ENCODE results near the gene PUS7.

DNA sequence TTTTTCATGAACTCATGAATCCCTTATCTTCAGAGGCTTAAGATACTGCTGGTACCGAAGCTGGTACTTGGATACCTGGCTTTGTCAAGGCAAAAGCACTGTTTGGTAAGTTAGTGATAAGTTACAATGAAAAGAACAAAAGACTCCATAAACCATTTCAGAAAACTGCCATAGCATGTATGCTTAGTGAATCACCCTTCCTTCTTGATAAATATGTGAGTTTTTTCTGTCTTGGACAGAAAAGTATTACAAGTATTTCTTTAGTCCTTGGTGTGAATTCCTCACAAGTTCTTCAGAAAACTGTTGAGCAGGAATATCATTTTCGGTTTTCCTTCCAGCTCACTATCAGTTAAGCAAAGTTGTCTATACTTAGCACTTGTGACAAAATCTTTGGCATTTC is 25.6 kb downstream of the PUS7 start:
- TF ChIP-seq, protein P1, sequence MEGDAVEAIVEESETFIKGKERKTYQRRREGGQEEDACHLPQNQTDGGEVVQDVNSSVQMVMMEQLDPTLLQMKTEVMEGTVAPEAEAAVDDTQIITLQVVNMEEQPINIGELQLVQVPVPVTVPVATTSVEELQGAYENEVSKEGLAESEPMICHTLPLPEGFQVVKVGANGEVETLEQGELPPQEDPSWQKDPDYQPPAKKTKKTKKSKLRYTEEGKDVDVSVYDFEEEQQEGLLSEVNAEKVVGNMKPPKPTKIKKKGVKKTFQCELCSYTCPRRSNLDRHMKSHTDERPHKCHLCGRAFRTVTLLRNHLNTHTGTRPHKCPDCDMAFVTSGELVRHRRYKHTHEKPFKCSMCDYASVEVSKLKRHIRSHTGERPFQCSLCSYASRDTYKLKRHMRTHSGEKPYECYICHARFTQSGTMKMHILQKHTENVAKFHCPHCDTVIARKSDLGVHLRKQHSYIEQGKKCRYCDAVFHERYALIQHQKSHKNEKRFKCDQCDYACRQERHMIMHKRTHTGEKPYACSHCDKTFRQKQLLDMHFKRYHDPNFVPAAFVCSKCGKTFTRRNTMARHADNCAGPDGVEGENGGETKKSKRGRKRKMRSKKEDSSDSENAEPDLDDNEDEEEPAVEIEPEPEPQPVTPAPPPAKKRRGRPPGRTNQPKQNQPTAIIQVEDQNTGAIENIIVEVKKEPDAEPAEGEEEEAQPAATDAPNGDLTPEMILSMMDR (IDR thresholded peaks at IDR 0.05; ENCODE audit: low read length), result no peak
- TF ChIP-seq EZH2 (IDR thresholded peaks at IDR 0.05; ENCODE audit: borderline replicate concordance, low read length), result no peak
